Activated naive CD8-positive, alpha-beta T cell treated with anti-CD3 and anti-CD28 coated beads, Interleukin-2, amount 50 U/mL, for 24 hours (primary cell): ENCODE data around the gene RNF149.
"Not testable (repeated sequence)": the region's sequence is repeated elsewhere in the genome, so short reads cannot be mapped to it uniquely, and the experiment has no call there.

Experiments used
- ATAC-seq: fragments of 150-1000 bp; cut with Tn5 transposase; one replicate; pipeline ENCODE4 v1.10.0; 2021
- DNase-seq: peaks from one replicate; pipeline ENCODE4 v3.0.0; 2021
- H3K27ac Mint-ChIP-seq: one replicate; pipeline ENCODE4 v1.8.0; 2021; ENCODE audit warnings: mild to moderate bottlenecking, mixed read lengths
- H3K27me3 Mint-ChIP-seq: one replicate; pipeline ENCODE4 v1.8.0; 2021; ENCODE audit warnings: mixed read lengths
- H3K36me3 Mint-ChIP-seq: one replicate; pipeline ENCODE4 v1.8.0; 2021; ENCODE audit warnings: low read depth, mixed read lengths
- H3K4me1 Mint-ChIP-seq: one replicate; pipeline ENCODE4 v1.8.0; 2021; ENCODE audit warnings: mixed read lengths
- H3K4me3 Mint-ChIP-seq: one replicate; pipeline ENCODE4 v1.8.0; 2021; ENCODE audit warnings: mild to moderate bottlenecking, moderate library complexity, mixed read lengths
- H3K9me3 Mint-ChIP-seq: one replicate; pipeline ENCODE4 v1.8.0; 2021; ENCODE audit warnings: mixed read lengths

The RNF149 gene

GRCh38 chr2:101265893-101266499 lies 42.5 kb downstream of the RNF149 start:
- DNase-seq (no peak), ATAC-seq (no peak)
- Mint-ChIP-seq H3K4me1 (peaks cover 27% of the 10 kb centered on the region), H3K27ac (peak overlapping the region; percentile 59), H3K9me3 (no peaks in the 10 kb centered on the region), H3K4me3 (no peak overlapping the region), H3K36me3 (peaks cover 55% of the 10 kb centered on the region), H3K27me3 (no peaks in the 10 kb centered on the region)

GRCh38 chr2:101264360-101264939 lies 44.1 kb downstream of the RNF149 start:
- Mint-ChIP-seq H3K27me3 (no peaks in the 10 kb centered on the region), H3K4me1 (peaks cover 20% of the 10 kb centered on the region), H3K4me3 (no peak overlapping the region), H3K36me3 (peaks cover 46% of the 10 kb centered on the region), H3K9me3 (no peaks in the 10 kb centered on the region), H3K27ac (peak overlapping the region; percentile 68)
- DNase-seq (no peak), ATAC-seq (no peak)

- DNase-seq (no peak), ATAC-seq (no peak)
- H3K27ac Mint-ChIP-seq, result peak overlapping the region; percentile 23
- H3K9me3 Mint-ChIP-seq, result no peaks in the 10 kb centered on the region
- H3K4me3 Mint-ChIP-seq, result no peak overlapping the region
- no peaks in the 10 kb centered on the region for H3K27me3 Mint-ChIP-seq
- H3K4me1 Mint-ChIP-seq, result peaks cover 18% of the 10 kb centered on the region
- peaks cover 50% of the 10 kb centered on the region for H3K36me3 Mint-ChIP-seq
Measured at GRCh38 chr2:101263377-101263800, 45.1 kb downstream of the RNF149 start.

GRCh38 chr2:101262142-101262541 lies 46.4 kb downstream of the RNF149 start:
- H3K27ac Mint-ChIP-seq, result no peak overlapping the region
- H3K4me3 Mint-ChIP-seq, result no peak overlapping the region
- no peak for ATAC-seq
- H3K36me3 Mint-ChIP-seq, result peaks cover 50% of the 10 kb centered on the region
- no peaks in the 10 kb centered on the region for H3K9me3 Mint-ChIP-seq
- no peaks in the 10 kb centered on the region for H3K27me3 Mint-ChIP-seq
- no peak for DNase-seq
- peaks cover 14% of the 10 kb centered on the region for H3K4me1 Mint-ChIP-seq

- ATAC-seq (no peak), DNase-seq (no peak)
- Mint-ChIP-seq H3K4me1 (peaks cover 35% of the 10 kb centered on the region), H3K27ac (no peak overlapping the region), H3K27me3 (no peaks in the 10 kb centered on the region), H3K36me3 (peaks cover 35% of the 10 kb centered on the region), H3K9me3 (no peaks in the 10 kb centered on the region), H3K4me3 (no peak overlapping the region)
Measured at GRCh38 chr2:101258804-101259203, 49.7 kb downstream of the RNF149 start.

GRCh38 chr2:101256316-101256715 lies 52.2 kb downstream of the RNF149 start:
- H3K27ac Mint-ChIP-seq, result peak overlapping the region; percentile 20
- DNase-seq (no peak), ATAC-seq (no peak)
- H3K27me3 Mint-ChIP-seq, result no peaks in the 10 kb centered on the region
- no peaks in the 10 kb centered on the region for H3K9me3 Mint-ChIP-seq
- peak overlapping the region; percentile 9 for H3K4me3 Mint-ChIP-seq
- peaks cover 48% of the 10 kb centered on the region for H3K4me1 Mint-ChIP-seq
- H3K36me3 Mint-ChIP-seq, result peaks cover 28% of the 10 kb centered on the region

- ATAC-seq, result no peak
- peaks cover 28% of the 10 kb centered on the region for H3K36me3 Mint-ChIP-seq
- peaks cover 53% of the 10 kb centered on the region for H3K4me1 Mint-ChIP-seq
Measured at GRCh38 chr2:101255501-101255900, 53.0 kb downstream of the RNF149 start.

GRCh38 chr2:101253703-101254450 lies 54.6 kb downstream of the RNF149 start:
- Mint-ChIP-seq H3K4me1 (peaks cover 53% of the 10 kb centered on the region), H3K36me3 (peaks cover 22% of the 10 kb centered on the region), H3K4me3 (peak overlapping the region; percentile 94), H3K27ac (peak overlapping the region; percentile 91), H3K9me3 (no peaks in the 10 kb centered on the region), H3K27me3 (no peaks in the 10 kb centered on the region)
- ATAC-seq (no peak), DNase-seq (no peak)

More at GRCh38 chr2:101255501-101255900, 53.0 kb downstream of the RNF149 start:
- no peaks in the 10 kb centered on the region for H3K27me3 Mint-ChIP-seq
- peak overlapping the region; percentile 20 for H3K27ac Mint-ChIP-seq
- no peaks in the 10 kb centered on the region for H3K9me3 Mint-ChIP-seq
- no peak for DNase-seq
- peak overlapping the region; percentile 9 for H3K4me3 Mint-ChIP-seq

- Mint-ChIP-seq H3K27me3 (no peaks in the 10 kb centered on the region), H3K27ac (peak overlapping the region; percentile 91), H3K4me3 (peak overlapping the region; percentile 94), H3K4me1 (peaks cover 53% of the 10 kb centered on the region), H3K36me3 (peaks cover 18% of the 10 kb centered on the region), H3K9me3 (no peaks in the 10 kb centered on the region)
- ATAC-seq, result peak; percentile 65
- DNase-seq, result peak; percentile 69
Measured at GRCh38 chr2:101253013-101253702, 55.3 kb downstream of the RNF149 start.

GRCh38 chr2:101252408-101253012 lies 56.0 kb downstream of the RNF149 start, which contains the start of gene CNOT11:
Gene CNOT11 (plus strand): TSS chr2:101252886. CDS start chr2:101252965, 79 bp downstream.
- no peaks in the 10 kb centered on the region for H3K27me3 Mint-ChIP-seq
- H3K27ac Mint-ChIP-seq, result peak within 1 kb of the TSS; percentile 91
- H3K4me3 Mint-ChIP-seq, result peak within 1 kb of the TSS; percentile 94
- ATAC-seq (peak; percentile 96), DNase-seq (peak; percentile 99)
- no peaks in the 10 kb centered on the region for H3K9me3 Mint-ChIP-seq
- H3K36me3 Mint-ChIP-seq, result peaks cover 13% of the 10 kb centered on the region
- peaks cover 49% of the 10 kb centered on the region for H3K4me1 Mint-ChIP-seq

- DNase-seq (peak; percentile 4), ATAC-seq (peak; percentile 52)
- Mint-ChIP-seq H3K9me3 (no peaks in the 10 kb centered on the region), H3K4me1 (peaks cover 45% of the 10 kb centered on the region), H3K36me3 (peaks cover 11% of the 10 kb centered on the region), H3K27ac (peak overlapping the region; percentile 91), H3K4me3 (peak overlapping the region; percentile 94), H3K27me3 (no peaks in the 10 kb centered on the region)
Measured at GRCh38 chr2:101251844-101252407, 56.6 kb downstream of the RNF149 start.

GRCh38 chr2:101251246-101251781 lies 57.2 kb downstream of the RNF149 start:
- ATAC-seq, H3K4me3 Mint-ChIP-seq, H3K27me3 Mint-ChIP-seq, DNase-seq, H3K9me3 Mint-ChIP-seq: not testable (repeated sequence)
- Mint-ChIP-seq H3K27ac (peak overlapping the region; percentile 38), H3K36me3 (peaks cover 11% of the 10 kb centered on the region), H3K4me1 (peaks cover 39% of the 10 kb centered on the region)

- peaks cover 28% of the 10 kb centered on the region for H3K4me1 Mint-ChIP-seq
- H3K27me3 Mint-ChIP-seq, result no peaks in the 10 kb centered on the region
- DNase-seq (no peak), ATAC-seq (no peak)
- H3K4me3 Mint-ChIP-seq, result no peak overlapping the region
- H3K27ac Mint-ChIP-seq, result no peak overlapping the region
- H3K9me3 Mint-ChIP-seq, result no peaks in the 10 kb centered on the region
- H3K36me3 Mint-ChIP-seq, result peaks cover 7% of the 10 kb centered on the region
Measured at GRCh38 chr2:101249826-101250225, 58.7 kb downstream of the RNF149 start.
